Transverse colon (tissue), 4 donors: ENCODE measurements around the gene CGB1.

Source experiments
- EP300 ChIP-seq: sonication (generic); formaldehyde crosslinking; IDR thresholded peaks from one replicate; pipeline ENCODE4 v1.6.1; 2017; ENCODE audit warnings: antibody characterized with exemption, low read depth
- POLR2A ChIP-seq: fragments of 450-650 bp; IDR thresholded peaks from one replicate; pipeline ENCODE4 v1.6.1; 2016; ENCODE audit warnings: antibody characterized with exemption, mild to moderate bottlenecking, moderate library complexity
- POLR2AphosphoS5 ChIP-seq, 3 donors: sonication (generic); formaldehyde crosslinking; IDR thresholded peaks; one replicate each; pipeline ENCODE4 v1.6.1; 2016; ENCODE audit warnings: antibody characterized with exemption in 3 of 3
- TF ChIP-seq, protein P1 (sequence below), 5 experiments: fragments of 200-600 bp in 3 of 5; fragments of 450-650 bp in 2 of 5; sonication (generic) in 3 of 5; IDR thresholded peaks; 1 replicate in 2 of 5; 2 replicates in 3 of 5; pipeline ENCODE4 v1.5.1; 2016 to 2017; ENCODE audit warnings: antibody characterized with exemption in 5 of 5, inconsistent platforms in 3 of 5, mild to moderate bottlenecking in 2 of 5, moderate library complexity in 1 of 5

DNA sequence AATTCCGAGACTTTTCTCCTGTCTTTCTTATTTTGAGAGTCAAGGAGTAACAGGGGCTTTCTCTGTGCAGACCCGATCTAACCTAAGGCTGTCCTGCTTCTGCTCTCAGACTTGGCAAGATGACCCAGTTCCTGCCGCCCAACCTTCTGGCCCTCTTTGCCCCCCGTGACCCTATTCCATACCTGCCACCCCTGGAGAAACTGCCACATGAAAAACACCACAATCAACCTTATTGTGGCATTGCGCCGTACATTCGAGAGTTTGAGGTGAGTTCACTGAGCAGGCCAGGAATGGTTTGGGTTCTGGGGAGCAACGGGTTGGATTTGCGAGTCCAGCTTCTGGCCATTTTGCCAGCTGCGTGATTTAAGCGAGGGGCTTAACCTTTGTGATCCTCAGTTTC lies 49.6 kb upstream of the CGB1 start:
- TF ChIP-seq, protein P1, sequence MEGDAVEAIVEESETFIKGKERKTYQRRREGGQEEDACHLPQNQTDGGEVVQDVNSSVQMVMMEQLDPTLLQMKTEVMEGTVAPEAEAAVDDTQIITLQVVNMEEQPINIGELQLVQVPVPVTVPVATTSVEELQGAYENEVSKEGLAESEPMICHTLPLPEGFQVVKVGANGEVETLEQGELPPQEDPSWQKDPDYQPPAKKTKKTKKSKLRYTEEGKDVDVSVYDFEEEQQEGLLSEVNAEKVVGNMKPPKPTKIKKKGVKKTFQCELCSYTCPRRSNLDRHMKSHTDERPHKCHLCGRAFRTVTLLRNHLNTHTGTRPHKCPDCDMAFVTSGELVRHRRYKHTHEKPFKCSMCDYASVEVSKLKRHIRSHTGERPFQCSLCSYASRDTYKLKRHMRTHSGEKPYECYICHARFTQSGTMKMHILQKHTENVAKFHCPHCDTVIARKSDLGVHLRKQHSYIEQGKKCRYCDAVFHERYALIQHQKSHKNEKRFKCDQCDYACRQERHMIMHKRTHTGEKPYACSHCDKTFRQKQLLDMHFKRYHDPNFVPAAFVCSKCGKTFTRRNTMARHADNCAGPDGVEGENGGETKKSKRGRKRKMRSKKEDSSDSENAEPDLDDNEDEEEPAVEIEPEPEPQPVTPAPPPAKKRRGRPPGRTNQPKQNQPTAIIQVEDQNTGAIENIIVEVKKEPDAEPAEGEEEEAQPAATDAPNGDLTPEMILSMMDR (IDR thresholded peaks at IDR 0.05) = no peak
- TF ChIP-seq POLR2AphosphoS5 (IDR thresholded peaks at IDR 0.05) (no peak), POLR2A (no peak), EP300 (no peak)
